SU-DHL-6 (cell line): ENCODE data around the gene TUFT1.
"Not testable (repeated sequence)": the region's sequence is repeated elsewhere in the genome, so short reads cannot be mapped to it uniquely, and the experiment has no call there.

Source experiments
- H2AFZ ChIP-seq: fragments of 200-600 bp; sonication (generic); 2 replicates; pipeline ENCODE4 v1.6.1; 2014; ENCODE audit warnings: low read depth, mild to moderate bottlenecking, moderate library complexity, mixed read lengths, antibody characterized with exemption, low read length; ENCODE audit not compliant: severe bottlenecking
- H3F3A ChIP-seq: fragments of 200-600 bp; shearing (Covaris generic); 2 replicates; pipeline ENCODE4 v1.6.0; 2016; ENCODE audit warnings: antibody characterized with exemption, mild to moderate bottlenecking; ENCODE audit not compliant: insufficient read depth
- H3K27ac ChIP-seq: fragments of 200-600 bp; sonication (generic); 2 replicates; pipeline ENCODE4 v1.5.1; 2016; ENCODE audit warnings: low read depth, mild to moderate bottlenecking, low read length, moderate library complexity, mixed read lengths
- H3K27me3 ChIP-seq: fragments of 200-600 bp; sonication (generic), shearing (Covaris generic); 2 replicates; pipeline ENCODE4 v1.6.0; 2014; ENCODE audit warnings: mild to moderate bottlenecking, low read length
- H3K36me3 ChIP-seq: fragments of 200-600 bp; sonication (generic); 2 replicates; pipeline ENCODE4 v1.6.1; 2014; ENCODE audit warnings: mild to moderate bottlenecking, low read length, mixed read lengths
- H3K4me2 ChIP-seq: fragments of 300-600, 200-600 bp; shearing (Covaris generic), sonication (generic); 2 replicates; pipeline ENCODE4 v1.6.0; 2014; ENCODE audit warnings: low read length, low read depth, mild to moderate bottlenecking; ENCODE audit not compliant: poor library complexity, severe bottlenecking
- H3K4me3 ChIP-seq: fragments of 200-600 bp; sonication (generic); 2 replicates; pipeline ENCODE4 v1.5.1; 2014; ENCODE audit warnings: antibody characterized with exemption, low read length, mild to moderate bottlenecking, mixed read lengths; ENCODE audit not compliant: insufficient read depth, poor library complexity, severe bottlenecking
- H3K79me2 ChIP-seq: fragments of 200-600 bp; sonication (generic); 2 replicates; pipeline ENCODE4 v1.6.1; 2014; ENCODE audit warnings: mild to moderate bottlenecking, low read length, moderate library complexity; ENCODE audit not compliant: insufficient read depth
- H3K9ac ChIP-seq: fragments of 200-600 bp; sonication (generic); 2 replicates; pipeline ENCODE4 v1.7.0; 2014; ENCODE audit warnings: mild to moderate bottlenecking, low read length
- H3K9me2 ChIP-seq: fragments of 200-600 bp; sonication (generic); replicated peaks from 2 replicates; pipeline ENCODE4 v1.6.1; 2014; ENCODE audit warnings: low read length; ENCODE audit not compliant: insufficient read depth
- H3K9me3 ChIP-seq: fragments of 200-600 bp; sonication (generic); 2 replicates; pipeline ENCODE4 v1.6.1; 2014; ENCODE audit warnings: low read length, mixed read lengths; ENCODE audit not compliant: insufficient read depth
- H4K20me1 ChIP-seq: fragments of 200-600 bp; sonication (generic); 2 replicates; pipeline ENCODE4 v1.6.1; 2014; ENCODE audit warnings: low read depth, mild to moderate bottlenecking, antibody characterized with exemption, low read length, moderate library complexity, mixed read lengths
- CTCF ChIP-seq: fragments of 200-600 bp; sonication (generic); IDR thresholded peaks from one replicate; pipeline ENCODE4 v1.5.1; 2017; ENCODE audit warnings: antibody characterized with exemption, mild to moderate bottlenecking, low read length, moderate library complexity; ENCODE audit not compliant: insufficient read depth, poor library complexity, severe bottlenecking
- EZH2phosphoT487 ChIP-seq: fragments of 200-600 bp; sonication (generic), shearing (Covaris generic); conservative IDR thresholded peaks from 2 replicates; pipeline ENCODE4 v1.6.1; 2018; ENCODE audit warnings: mild to moderate bottlenecking, antibody characterized with exemption, low read length, moderate library complexity, mixed read lengths

The TUFT1 gene

GRCh38 chr1:151596166-151596953 is 56.3 kb downstream of the TUFT1 start:
- Histone ChIP-seq H3K4me3 (no peak overlapping the region), H2AFZ (no peak overlapping the region), H3K9ac (no peak overlapping the region), H3K79me2 (no peaks in the 10 kb centered on the region), H3K36me3 (no peaks in the 10 kb centered on the region), H3K9me2 (no peaks in the 10 kb centered on the region), H3K27ac (no peak overlapping the region), H3K4me2 (no peak overlapping the region), H3K9me3 (no peaks in the 10 kb centered on the region), H3F3A (no peaks in the 10 kb centered on the region), H3K27me3 (no peaks in the 10 kb centered on the region), H4K20me1 (no peaks in the 10 kb centered on the region)
- TF ChIP-seq CTCF, result no peak

- not testable (repeated sequence) for H3K9ac ChIP-seq, H3K4me3 ChIP-seq, H3K79me2 ChIP-seq, H3K9me3 ChIP-seq, H3F3A ChIP-seq, H4K20me1 ChIP-seq, H3K36me3 ChIP-seq, H3K27me3 ChIP-seq, H3K9me2 ChIP-seq, H3K4me2 ChIP-seq, H3K27ac ChIP-seq, H2AFZ ChIP-seq
These were observed 62.4 kb downstream of the TUFT1 start for GRCh38 chr1:151602550-151602949.

GRCh38 chr1:151604291-151604690 is 64.2 kb downstream of the TUFT1 start:
- TF ChIP-seq EZH2phosphoT487 (no peak), CTCF (no peak)
- H3K27ac ChIP-seq, result no peak overlapping the region
- no peak overlapping the region for H3K9ac ChIP-seq
- H3K9me3 ChIP-seq, result no peaks in the 10 kb centered on the region
- no peaks in the 10 kb centered on the region for H4K20me1 ChIP-seq
- H3K79me2 ChIP-seq, result no peaks in the 10 kb centered on the region
- no peak overlapping the region for H3K4me2 ChIP-seq
- H3F3A ChIP-seq, result no peaks in the 10 kb centered on the region
- no peaks in the 10 kb centered on the region for H3K9me2 ChIP-seq
- no peak overlapping the region for H2AFZ ChIP-seq
- H3K4me3 ChIP-seq, result no peak overlapping the region
- no peaks in the 10 kb centered on the region for H3K36me3 ChIP-seq
- no peaks in the 10 kb centered on the region for H3K27me3 ChIP-seq

GRCh38 chr1:151606384-151606783 is 66.3 kb downstream of the TUFT1 start:
- H3K27me3 ChIP-seq, result no peaks in the 10 kb centered on the region
- H3K36me3 ChIP-seq, result no peaks in the 10 kb centered on the region
- no peak overlapping the region for H3K4me3 ChIP-seq
- no peaks in the 10 kb centered on the region for H3F3A ChIP-seq
- H3K27ac ChIP-seq, result no peak overlapping the region
- H3K9ac ChIP-seq, result no peak overlapping the region
- no peaks in the 10 kb centered on the region for H4K20me1 ChIP-seq
- TF ChIP-seq CTCF (no peak), EZH2phosphoT487 (no peak)
- H3K9me2 ChIP-seq, result no peaks in the 10 kb centered on the region
- no peak overlapping the region for H2AFZ ChIP-seq
- no peaks in the 10 kb centered on the region for H3K79me2 ChIP-seq
- no peaks in the 10 kb centered on the region for H3K9me3 ChIP-seq
- no peak overlapping the region for H3K4me2 ChIP-seq
